Kidney (tissue), 14 donors: ENCODE data around the gene CRTC1. TPM values are rescaled to one million over a fixed set of nuclear protein-coding genes. Genes with fewer than 3 reads are reported as not detected.

ENCODE experiments used
- DNase-seq, 5 donors: peaks; one replicate each; pipeline ENCODE4 v3.0.0-alpha.2; 2013 to 2020
- FAIRE-seq: peaks from 2 replicates; lab custom pipeline; 2012; peaks lifted over from hg19 to GRCh38; lab: Jason Lieb, UNC
- H3K27ac ChIP-seq, 2 donors: one replicate each; pipeline ENCODE4 v1.7.0; 2013; ENCODE audit warnings: low read depth in 2 of 2, low read length in 2 of 2, inconsistent platforms in 1 of 2
- H3K27me3 ChIP-seq: one replicate; pipeline ENCODE4 v1.7.1; 2013; ENCODE audit warnings: low read length, inconsistent platforms; ENCODE audit not compliant: control insufficient read depth, insufficient read depth
- H3K36me3 ChIP-seq, 3 donors: one replicate each; pipeline versions ENCODE4 v1.7.0 to v1.7.1; 2013; ENCODE audit warnings: low read length in 3 of 3, control low read depth in 1 of 3, inconsistent platforms in 1 of 3; ENCODE audit not compliant: insufficient read depth in 3 of 3, control insufficient read depth in 2 of 3
- H3K4me1 ChIP-seq, 3 donors: one replicate each; pipeline versions ENCODE4 v1.7.0 to v1.7.1; 2013; ENCODE audit warnings: low read length in 3 of 3, inconsistent platforms in 1 of 3, low read depth in 1 of 3; ENCODE audit not compliant: control insufficient read depth in 2 of 3, insufficient read depth in 2 of 3
- H3K4me3 ChIP-seq, 3 donors: one replicate each; pipeline versions ENCODE4 v1.7.0 to v1.8.1; 2013; ENCODE audit warnings: low read length in 3 of 3, control low read depth in 1 of 3, inconsistent platforms in 1 of 3
- H3K9ac ChIP-seq, 3 donors: one replicate each; pipeline versions ENCODE4 v1.7.0 to v1.7.1; 2013; ENCODE audit warnings: low read length in 3 of 3, control low read depth in 1 of 3, inconsistent platforms in 1 of 3
- H3K9me3 ChIP-seq, 3 donors: one replicate each; pipeline versions ENCODE4 v1.7.0 to v1.7.1; 2013; ENCODE audit warnings: low read length in 3 of 3, control low read depth in 1 of 3, inconsistent platforms in 1 of 3; ENCODE audit not compliant: control insufficient read depth in 2 of 3, insufficient read depth in 1 of 3
- intact Hi-C: fragments of 100-400 bp; cut with DNase I; formaldehyde crosslinking; loops from one replicate; pipeline ENCODE4 v1.11.1; 2022
- polyA plus RNA-seq: library from polyadenylated mRNA; stranded (reverse); fragments of 350-450 nt; fragmentation: Illumina TruSeq; extraction: RNeasy Lipid Tissue Mini Kit (QIAGEN cat#74804); gene quantifications from one replicate; pipeline ENCODE4 v1.2.3, GENCODE V29; 2014; ENCODE audit warnings: low read depth, low replicate concordance; ENCODE audit not compliant: insufficient read depth
- total RNA-seq: library from RNA; stranded (reverse); fragmentation: NEBNext Ultra II Directional; extraction: Animal tissue kit (Norgen Biotek cat#: 25700); gene quantifications from one replicate; pipeline ENCODE4 v1.2.1, GENCODE V29; 2021
- TF ChIP-seq, protein P1 (sequence below): IDR thresholded peaks from 3 replicates; pipeline ENCODE4 v1.5.1; 2012; ENCODE audit warnings: mild to moderate bottlenecking, moderate library complexity, borderline replicate concordance; ENCODE audit not compliant: insufficient read depth; ENCODE audit errors: extremely low read depth
- donor health status: control.
- donor health status: control.
- donor health status: control.
- donor health status: control.
- donor health status: control.
- donor health status: DM: yes; HTN: yes; CAD: no.
- donor health status: Normal renal cell carcinoma (clear cell type).

The CRTC1 gene
- total and polyA plus RNA-seq, 2 donors from 2014 or later, result 10.9 to 26.8 TPM

- Histone ChIP-seq H3K36me3 (no peaks in the 10 kb centered on the region), H3K4me1 (peaks cover 0 to 5% (median 0%) of the 10 kb centered on the region in 3 donors), H3K9me3 (no peaks in the 10 kb centered on the region), H3K9ac (no peak overlapping the region), H3K4me3 (no peak overlapping the region), H3K27ac (no peak overlapping the region), H3K27me3 (no peaks in the 10 kb centered on the region)
- FAIRE-seq (no peak), DNase-seq (no peak)
- intact Hi-C loops, result no loop called here
- TF ChIP-seq, protein P1, sequence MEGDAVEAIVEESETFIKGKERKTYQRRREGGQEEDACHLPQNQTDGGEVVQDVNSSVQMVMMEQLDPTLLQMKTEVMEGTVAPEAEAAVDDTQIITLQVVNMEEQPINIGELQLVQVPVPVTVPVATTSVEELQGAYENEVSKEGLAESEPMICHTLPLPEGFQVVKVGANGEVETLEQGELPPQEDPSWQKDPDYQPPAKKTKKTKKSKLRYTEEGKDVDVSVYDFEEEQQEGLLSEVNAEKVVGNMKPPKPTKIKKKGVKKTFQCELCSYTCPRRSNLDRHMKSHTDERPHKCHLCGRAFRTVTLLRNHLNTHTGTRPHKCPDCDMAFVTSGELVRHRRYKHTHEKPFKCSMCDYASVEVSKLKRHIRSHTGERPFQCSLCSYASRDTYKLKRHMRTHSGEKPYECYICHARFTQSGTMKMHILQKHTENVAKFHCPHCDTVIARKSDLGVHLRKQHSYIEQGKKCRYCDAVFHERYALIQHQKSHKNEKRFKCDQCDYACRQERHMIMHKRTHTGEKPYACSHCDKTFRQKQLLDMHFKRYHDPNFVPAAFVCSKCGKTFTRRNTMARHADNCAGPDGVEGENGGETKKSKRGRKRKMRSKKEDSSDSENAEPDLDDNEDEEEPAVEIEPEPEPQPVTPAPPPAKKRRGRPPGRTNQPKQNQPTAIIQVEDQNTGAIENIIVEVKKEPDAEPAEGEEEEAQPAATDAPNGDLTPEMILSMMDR, result no peak
Observed at GRCh38 chr19:18666317-18666716, 17.2 kb upstream of the CRTC1 start.

DNA sequence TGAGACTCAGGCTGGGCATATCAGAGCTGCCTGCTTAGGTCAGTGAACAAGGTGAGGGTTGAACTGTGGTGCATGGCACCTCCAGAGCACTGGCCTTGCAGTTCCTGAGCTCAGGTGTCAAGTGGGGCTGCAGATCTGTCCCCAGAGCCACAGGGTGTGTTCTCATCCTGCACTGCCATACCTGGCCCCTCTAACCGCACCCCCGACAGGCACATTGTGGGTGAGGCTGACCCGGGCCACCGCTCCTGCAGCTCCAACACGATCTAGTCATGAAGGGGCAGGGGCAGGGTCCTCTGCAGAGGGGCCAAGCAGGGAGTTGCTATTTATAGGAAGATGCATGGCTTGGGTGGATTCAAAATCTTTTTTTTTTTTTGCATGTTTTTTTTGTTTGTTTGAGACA, 16.7 kb upstream of the CRTC1 start:
- Histone ChIP-seq H3K9ac (no peak overlapping the region), H3K27me3 (no peaks in the 10 kb centered on the region), H3K4me1 (peaks cover 0 to 4% (median 0%) of the 10 kb centered on the region in 3 donors), H3K36me3 (no peaks in the 10 kb centered on the region), H3K9me3 (no peaks in the 10 kb centered on the region), H3K4me3 (no peak overlapping the region), H3K27ac (no peak overlapping the region)
- intact Hi-C loops, result no loop called here
- TF ChIP-seq, protein P1, result no peak
- no peak for DNase-seq
- no peak for FAIRE-seq

- no peak for FAIRE-seq
- intact Hi-C loops, result no loop called here
- no peaks in the 10 kb centered on the region for H3K9me3 ChIP-seq
- H3K36me3 ChIP-seq, result no peaks in the 10 kb centered on the region
- DNase-seq, result no peak
- H3K9ac ChIP-seq, result no peak overlapping the region
- no peak overlapping the region for H3K27ac ChIP-seq
- H3K4me3 ChIP-seq, result no peak overlapping the region
- TF ChIP-seq, protein P1, result no peak
- no peaks in the 10 kb centered on the region for H3K27me3 ChIP-seq
- H3K4me1 ChIP-seq, result peaks cover 0 to 2% (median 0%) of the 10 kb centered on the region in 3 donors
Observed at GRCh38 chr19:18667531-18668251, 15.8 kb upstream of the CRTC1 start.
